SJSA1 (cell line): Measurements from ENCODE around the gene LGALS9C. TPM values are rescaled to one million over a fixed set of nuclear protein-coding genes. Genes with fewer than 3 reads are reported as not detected.
"Not testable (repeated sequence)": the region's sequence is repeated elsewhere in the genome, so short reads cannot be mapped to it uniquely, and the experiment has no call there.

ENCODE experiments used
- DNase-seq, 2 experiments: peaks; one replicate each; pipeline ENCODE4 v3.0.0-alpha.2; 2015 to 2020; ENCODE audit warnings: low spot score in 2 of 2, low read depth in 1 of 2
- H3K27ac ChIP-seq: fragments of 250-450 bp; sonication (Bioruptor Pico); 2 replicates; pipeline ENCODE4 v1.5.1; 2020; ENCODE audit warnings: mild to moderate bottlenecking, moderate library complexity
- H3K27me3 ChIP-seq: fragments of 250-450 bp; sonication (Bioruptor Pico); replicated peaks from 2 replicates; pipeline ENCODE4 v1.5.1; 2020; ENCODE audit warnings: mild to moderate bottlenecking, moderate library complexity
- H3K36me3 ChIP-seq: fragments of 250-450 bp; sonication (Bioruptor Pico); 2 replicates; pipeline ENCODE4 v1.5.1; 2020; ENCODE audit warnings: mild to moderate bottlenecking
- H3K4me1 ChIP-seq: fragments of 250-450 bp; sonication (Bioruptor Pico); replicated peaks from 2 replicates; pipeline ENCODE4 v1.6.1; 2021; ENCODE audit warnings: mild to moderate bottlenecking
- H3K4me3 ChIP-seq: fragments of 250-450 bp; sonication (Bioruptor Pico); 2 replicates; pipeline ENCODE4 v1.5.1; 2020; ENCODE audit warnings: mild to moderate bottlenecking
- H3K9me3 ChIP-seq: fragments of 250-450 bp; sonication (Bioruptor Pico); replicated peaks from 2 replicates; pipeline ENCODE4 v1.5.1; 2020; ENCODE audit warnings: mild to moderate bottlenecking
- total RNA-seq: library from RNA; depleted of rRNA; stranded (reverse); fragments of >200 nt; shearing (Covaris generic); gene quantifications from 2 replicates; pipeline ENCODE4 v1.2.3, GENCODE V29; 2014; rRNA removed

The LGALS9C gene
- total RNA-seq, 1 experiment from 2014 or later: not detected

GRCh38 chr17:18528899-18529500 is 52.4 kb downstream of the LGALS9C start:
- H3K27me3 ChIP-seq, H3K9me3 ChIP-seq, H3K4me1 ChIP-seq, DNase-seq, H3K4me3 ChIP-seq, H3K27ac ChIP-seq, H3K36me3 ChIP-seq: not testable (repeated sequence)

- not testable (repeated sequence) for H3K27me3 ChIP-seq, H3K36me3 ChIP-seq, DNase-seq, H3K9me3 ChIP-seq, H3K4me1 ChIP-seq, H3K27ac ChIP-seq, H3K4me3 ChIP-seq
These were observed 53.8 kb downstream of the LGALS9C start for GRCh38 chr17:18530405-18530804.

- DNase-seq, H3K9me3 ChIP-seq: not testable (repeated sequence)
These were observed 65.6 kb downstream of the LGALS9C start for GRCh38 chr17:18542234-18542633.

GRCh38 chr17:18542907-18543306 is 66.3 kb downstream of the LGALS9C start:
- not testable (repeated sequence) for H3K4me3 ChIP-seq, H3K9me3 ChIP-seq, H3K27ac ChIP-seq, H3K36me3 ChIP-seq, H3K27me3 ChIP-seq, H3K4me1 ChIP-seq, DNase-seq

More at GRCh38 chr17:18542234-18542633, 65.6 kb downstream of the LGALS9C start:
- H3K27ac ChIP-seq, H3K27me3 ChIP-seq, H3K4me1 ChIP-seq, H3K4me3 ChIP-seq, H3K36me3 ChIP-seq: not testable (repeated sequence)

Other genes starting within 250 kb of the LGALS9C start
- gene FLII, start 218.1 kb upstream of the LGALS9C start, total RNA-seq: 115 TPM in 2 replicates
- gene MIEF2, start 216.1 kb upstream of the LGALS9C start, total RNA-seq: 5.3 and 14.8 TPM in 2 replicates
- gene TOP3A, start 161.8 kb upstream of the LGALS9C start, total RNA-seq: 38.4 and 80.2 TPM in 2 replicates
- 6.0 and 12.1 TPM in 2 replicates for gene SMCR8, start 161.5 kb upstream of the LGALS9C start, total RNA-seq
- gene SHMT1, start 113.2 kb upstream of the LGALS9C start, total RNA-seq: 20.4 and 23.0 TPM in 2 replicates
- gene EVPLL, start 99.0 kb upstream of the LGALS9C start, total RNA-seq: not detected in 2 replicates
- not detected in 2 replicates for gene TBC1D28, start 167.6 kb downstream of the LGALS9C start, total RNA-seq
- 2.5 and 4.0 TPM in 2 replicates for gene FOXO3B, start 205.5 kb downstream of the LGALS9C start, total RNA-seq